Endothelial cell of umbilical vein (primary cell): ENCODE data around the gene TSTD2.

Source experiments
- CTCF ChIP-seq, 2 donors: IDR thresholded peaks; 1 replicate in 1 of 2; 2 replicates in 1 of 2; pipeline ENCODE4 v1.5.1; 2011; ENCODE audit warnings: low read length in 2 of 2, mild to moderate bottlenecking in 2 of 2, moderate library complexity in 2 of 2, control low read depth in 1 of 2, inconsistent platforms in 1 of 2, low read depth in 1 of 2; ENCODE audit not compliant: insufficient read depth in 1 of 2; ENCODE audit errors: extremely low read depth in 1 of 2
- MAX ChIP-seq: IDR thresholded peaks from 2 replicates; pipeline ENCODE4 v1.6.1; 2011; ENCODE audit not compliant: insufficient read depth, insufficient read length

- TF ChIP-seq MAX, result no peak
- no peak for TF ChIP-seq CTCF (IDR thresholded peaks at IDR 0.05; ENCODE audit: extremely low read depth in 1 of 2, insufficient read depth in 1 of 2, low read depth in 1 of 2, low read length in 2 of 2)
Measured at GRCh38 chr9:97591535-97591934, 41.6 kb downstream of the TSTD2 start.
